GM18870 (cell line): Measurements from ENCODE around the gene USP37.
A peak's percentile ranks its signal among the peaks of the same experiment; 100 is the strongest.

Experiments used
- ATAC-seq: cut with Tn5 transposase; IDR thresholded peaks from one replicate; pipeline ENCODE4 v1.9.1; 2021; ENCODE audit warnings: moderate library complexity; ENCODE audit not compliant: unreplicated experiment

Gene USP37

DNA sequence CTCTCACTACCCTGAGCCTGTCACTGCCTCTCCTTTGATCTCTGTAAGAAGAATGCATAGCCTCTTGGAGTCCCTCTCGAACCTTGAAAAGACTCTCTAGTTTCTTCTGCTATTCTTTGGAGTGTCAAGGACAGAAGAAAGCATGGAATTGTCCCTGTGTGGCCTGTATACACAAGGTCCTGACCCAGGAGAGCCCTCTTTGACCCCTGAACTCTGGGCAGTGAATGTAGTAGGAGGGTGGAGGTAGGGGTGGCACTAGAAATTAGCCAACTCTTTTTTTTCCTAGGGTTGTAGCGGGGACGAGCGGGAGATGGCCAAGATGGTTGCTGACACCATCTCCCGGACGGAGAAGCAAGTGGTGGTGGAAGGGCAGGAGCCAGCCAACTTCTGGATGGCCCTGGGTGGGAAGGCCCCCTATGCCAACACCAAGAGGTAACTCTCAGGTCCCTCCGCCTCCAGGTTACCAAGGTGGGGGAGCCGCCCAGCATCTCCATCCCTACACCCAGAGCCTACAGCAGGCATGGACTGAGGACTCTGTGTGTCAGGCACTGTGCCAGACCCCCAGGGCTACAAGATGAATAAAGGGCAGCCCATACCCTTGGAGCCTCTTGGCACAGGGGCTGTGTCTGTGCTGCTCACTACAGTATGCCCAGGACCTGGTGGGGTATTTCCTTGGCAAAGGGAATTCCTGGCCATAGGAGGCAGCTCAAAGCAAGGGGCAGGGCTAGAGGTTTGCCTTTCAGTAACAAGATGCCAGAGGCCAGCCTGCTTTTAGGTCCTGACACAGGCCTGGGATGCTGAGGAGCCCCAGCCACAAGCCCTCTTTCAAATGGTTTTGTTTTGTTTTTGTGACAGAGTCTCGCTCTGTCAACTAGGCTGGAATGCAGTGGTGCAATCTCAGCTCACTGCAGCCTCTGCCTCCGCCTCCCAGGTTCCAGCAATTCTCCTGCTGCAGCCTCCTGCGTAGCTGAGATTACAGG lies 132.9 kb downstream of the USP37 start:
- no peak for ATAC-seq

DNA sequence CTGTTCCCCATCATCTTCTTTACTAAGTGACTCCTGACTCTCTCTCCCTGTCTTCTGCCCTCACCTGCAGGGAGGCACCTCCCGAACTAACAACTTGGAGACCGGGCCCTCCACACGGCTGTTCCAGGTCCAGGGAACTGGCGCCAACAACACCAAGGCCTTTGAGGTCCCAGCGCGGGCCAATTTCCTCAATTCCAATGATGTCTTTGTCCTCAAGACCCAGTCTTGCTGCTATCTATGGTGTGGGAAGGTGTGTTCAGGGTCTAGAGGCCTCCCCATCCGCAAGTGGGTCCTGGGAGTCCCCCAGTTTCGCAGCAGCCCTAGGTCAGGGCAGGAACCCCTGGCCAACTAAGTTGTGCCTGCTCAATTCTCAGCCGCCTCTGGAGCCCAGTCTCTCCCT lies 133.7 kb downstream of the USP37 start:
- ATAC-seq, result no peak

DNA sequence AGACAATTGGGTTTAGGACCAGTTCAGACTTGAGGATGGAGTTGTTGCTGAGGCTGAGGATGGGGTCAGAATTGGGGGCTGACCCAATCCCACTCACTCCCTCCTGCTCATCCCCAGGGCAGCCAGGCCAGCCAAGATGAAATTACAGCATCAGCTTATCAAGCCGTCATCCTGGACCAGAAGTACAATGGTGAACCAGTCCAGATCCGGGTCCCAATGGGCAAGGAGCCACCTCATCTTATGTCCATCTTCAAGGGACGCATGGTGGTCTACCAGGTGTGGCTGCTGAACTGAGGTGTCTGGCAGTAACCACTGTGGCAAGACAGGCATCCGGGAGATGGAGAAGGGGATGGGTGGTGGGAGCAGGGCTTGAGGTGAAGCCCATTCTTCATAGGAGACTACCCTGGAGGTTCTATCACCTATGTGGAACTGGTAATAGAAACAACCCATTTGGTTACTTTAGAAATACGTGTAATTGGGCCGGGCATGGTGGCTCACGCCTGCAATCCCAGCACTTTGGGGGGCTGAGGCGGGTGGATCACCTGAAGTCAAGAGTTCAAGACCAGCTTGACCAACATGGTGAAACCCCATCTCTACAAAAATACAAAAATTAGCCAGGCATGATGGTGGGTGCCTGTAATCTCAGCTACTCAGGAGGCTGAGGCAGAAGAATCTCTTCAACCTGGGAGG lies 135.3 kb downstream of the USP37 start:
- no peak for ATAC-seq

DNA sequence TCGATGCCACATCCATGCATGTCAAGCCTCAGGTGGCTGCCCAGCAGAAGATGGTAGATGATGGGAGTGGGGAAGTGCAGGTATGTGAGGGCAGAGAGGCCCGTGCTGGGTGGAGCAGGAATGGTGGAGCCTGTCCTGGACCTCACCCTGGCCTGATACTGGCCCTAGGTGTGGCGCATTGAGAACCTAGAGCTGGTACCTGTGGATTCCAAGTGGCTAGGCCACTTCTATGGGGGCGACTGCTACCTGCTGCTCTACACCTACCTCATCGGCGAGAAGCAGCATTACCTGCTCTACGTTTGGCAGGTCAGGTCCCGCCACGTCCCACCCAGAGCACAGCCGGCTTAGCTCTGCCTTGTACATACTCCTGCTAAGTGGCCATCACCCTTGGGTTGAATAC lies 136.3 kb downstream of the USP37 start:
- ATAC-seq, result no peak

DNA sequence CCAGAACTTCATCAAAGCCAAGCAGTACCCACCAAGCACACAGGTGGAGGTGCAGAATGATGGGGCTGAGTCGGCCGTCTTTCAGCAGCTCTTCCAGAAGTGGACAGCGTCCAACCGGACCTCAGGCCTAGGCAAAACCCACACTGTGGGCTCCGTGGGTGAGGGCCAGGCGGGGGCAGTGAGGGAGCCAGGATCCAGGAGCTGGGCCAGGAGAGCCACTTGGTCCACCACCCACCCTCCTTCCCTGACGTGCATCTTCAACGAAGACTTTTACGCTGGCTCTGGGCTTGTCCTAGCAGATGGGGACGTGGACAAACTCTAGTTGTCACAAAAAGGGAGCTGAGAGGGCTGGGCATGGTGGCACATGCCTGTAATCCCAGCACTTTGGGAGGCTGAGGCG lies 137.4 kb downstream of the USP37 start:
- ATAC-seq, result no peak

DNA sequence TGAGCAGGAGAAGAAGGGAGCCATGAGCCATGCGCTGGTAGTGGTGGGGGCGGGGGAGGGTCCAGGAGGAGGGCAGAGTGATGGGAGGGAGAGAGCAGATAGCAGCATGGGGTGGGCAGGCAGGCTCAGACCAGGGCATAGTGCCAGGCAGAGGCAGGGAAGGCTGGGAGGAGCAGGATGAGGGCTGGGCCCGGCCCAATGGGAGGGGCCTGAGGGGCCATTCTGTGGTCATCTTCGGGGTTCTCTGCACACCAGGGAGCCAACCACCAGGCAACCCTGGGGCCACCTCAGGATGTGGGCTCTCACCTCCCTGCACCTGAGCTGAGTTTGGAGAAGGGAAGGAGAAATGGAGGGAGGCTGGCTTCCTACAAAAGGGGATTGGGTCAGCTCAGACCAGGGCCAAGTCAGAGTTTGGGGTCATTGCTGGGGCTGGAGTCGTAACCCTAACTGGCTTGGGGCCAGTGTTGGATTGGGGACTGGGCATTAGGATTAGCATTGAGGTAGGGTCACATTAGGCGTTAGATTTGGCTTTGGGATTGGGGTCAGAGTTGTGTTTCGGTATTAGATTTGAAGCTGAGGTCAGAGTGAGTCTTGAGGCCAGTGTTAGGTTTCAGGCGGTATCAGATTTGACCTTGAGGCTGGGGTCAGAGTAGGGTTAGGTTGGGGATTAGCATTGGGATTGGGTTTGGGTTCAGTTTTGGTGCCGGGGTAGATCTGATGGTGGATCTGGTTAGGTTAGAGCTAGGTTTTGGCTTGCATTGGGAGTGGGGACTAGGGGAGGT lies 138.0 kb downstream of the USP37 start:
- no peak for ATAC-seq

DNA sequence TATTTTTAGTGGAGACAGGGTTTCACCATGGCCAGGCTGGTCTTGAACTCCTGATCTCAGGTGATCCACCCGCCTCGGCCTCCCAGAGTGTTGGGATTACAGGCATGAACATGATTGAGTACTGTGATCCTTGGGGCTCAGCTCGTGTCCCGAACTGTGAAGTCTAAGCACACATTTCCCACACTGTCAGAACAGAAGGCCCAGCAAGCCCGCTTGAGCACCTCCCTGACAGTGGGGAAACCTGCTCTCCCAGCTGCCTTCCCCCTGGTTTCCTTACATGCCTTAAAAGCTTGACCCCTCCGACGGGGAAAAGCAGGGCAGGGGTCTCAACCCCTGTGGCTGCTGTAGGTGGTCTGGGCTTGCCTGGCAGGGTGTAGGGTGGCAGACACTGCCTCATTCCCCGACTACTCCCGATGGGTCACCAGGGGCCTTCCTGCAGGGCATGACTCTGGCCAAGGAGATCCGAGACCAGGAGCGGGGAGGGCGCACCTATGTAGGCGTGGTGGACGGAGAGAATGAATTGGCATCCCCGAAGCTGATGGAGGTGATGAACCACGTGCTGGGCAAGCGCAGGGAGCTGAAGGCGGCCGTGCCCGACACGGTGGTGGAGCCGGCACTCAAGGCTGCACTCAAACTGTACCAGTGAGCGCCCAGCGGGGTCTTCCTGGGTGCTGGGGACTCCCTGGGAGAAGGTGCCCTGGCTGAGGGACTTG lies 139.1 kb downstream of the USP37 start:
- no peak for ATAC-seq

DNA sequence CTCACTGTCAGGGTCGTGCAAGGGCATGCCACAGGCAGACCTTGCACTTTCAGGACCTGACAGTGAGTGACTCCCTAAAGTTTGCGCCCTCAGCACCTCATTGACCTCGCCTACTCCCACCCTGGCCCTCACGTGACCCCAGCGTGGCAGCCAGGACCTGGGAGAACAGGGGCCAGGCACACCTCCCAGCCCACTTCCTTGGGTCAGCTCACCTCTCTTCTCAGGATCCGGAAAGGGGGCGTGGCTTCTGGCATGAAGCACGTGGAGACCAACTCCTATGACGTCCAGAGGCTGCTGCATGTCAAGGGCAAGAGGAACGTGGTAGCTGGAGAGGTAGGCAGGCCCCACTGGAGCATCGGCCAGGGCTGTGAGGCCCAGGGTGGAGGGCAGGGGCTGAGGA lies 140.4 kb downstream of the USP37 start:
- ATAC-seq, result no peak

DNA sequence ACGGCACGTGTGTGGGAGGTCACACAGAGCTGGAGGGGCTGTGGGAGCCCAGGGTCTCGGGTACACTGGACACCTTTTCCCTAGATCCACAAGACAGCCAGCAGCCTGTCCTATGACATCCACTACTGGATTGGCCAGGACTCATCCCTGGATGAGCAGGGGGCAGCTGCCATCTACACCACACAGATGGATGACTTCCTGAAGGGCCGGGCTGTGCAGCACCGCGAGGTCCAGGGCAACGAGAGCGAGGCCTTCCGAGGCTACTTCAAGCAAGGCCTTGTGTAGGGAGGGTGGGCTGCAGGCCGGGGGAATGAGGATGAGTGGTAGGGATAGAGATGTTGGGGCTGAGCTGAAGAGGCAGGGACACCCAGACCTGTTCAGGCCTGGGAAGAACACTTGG lies 142.6 kb downstream of the USP37 start:
- ATAC-seq, result no peak

DNA sequence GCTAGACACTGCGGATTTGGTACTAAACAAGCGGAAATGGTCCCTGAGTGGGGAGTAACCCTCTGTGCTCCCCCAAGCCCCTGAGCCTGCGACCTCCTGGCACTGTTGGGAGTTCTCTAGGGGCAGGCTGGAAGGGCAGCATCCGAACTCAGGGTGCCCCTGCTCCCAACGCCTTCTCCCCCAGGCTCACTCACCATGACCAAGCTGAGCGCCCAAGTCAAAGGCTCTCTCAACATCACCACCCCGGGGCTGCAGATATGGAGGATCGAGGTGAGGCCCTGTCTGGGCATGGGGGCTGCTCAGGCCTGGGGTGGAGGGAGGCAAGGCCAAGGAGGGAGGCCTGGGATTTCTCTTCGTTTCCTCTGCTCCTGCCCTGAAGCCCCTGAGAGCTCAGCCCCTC lies 144.6 kb downstream of the USP37 start:
- ATAC-seq, result no peak

DNA sequence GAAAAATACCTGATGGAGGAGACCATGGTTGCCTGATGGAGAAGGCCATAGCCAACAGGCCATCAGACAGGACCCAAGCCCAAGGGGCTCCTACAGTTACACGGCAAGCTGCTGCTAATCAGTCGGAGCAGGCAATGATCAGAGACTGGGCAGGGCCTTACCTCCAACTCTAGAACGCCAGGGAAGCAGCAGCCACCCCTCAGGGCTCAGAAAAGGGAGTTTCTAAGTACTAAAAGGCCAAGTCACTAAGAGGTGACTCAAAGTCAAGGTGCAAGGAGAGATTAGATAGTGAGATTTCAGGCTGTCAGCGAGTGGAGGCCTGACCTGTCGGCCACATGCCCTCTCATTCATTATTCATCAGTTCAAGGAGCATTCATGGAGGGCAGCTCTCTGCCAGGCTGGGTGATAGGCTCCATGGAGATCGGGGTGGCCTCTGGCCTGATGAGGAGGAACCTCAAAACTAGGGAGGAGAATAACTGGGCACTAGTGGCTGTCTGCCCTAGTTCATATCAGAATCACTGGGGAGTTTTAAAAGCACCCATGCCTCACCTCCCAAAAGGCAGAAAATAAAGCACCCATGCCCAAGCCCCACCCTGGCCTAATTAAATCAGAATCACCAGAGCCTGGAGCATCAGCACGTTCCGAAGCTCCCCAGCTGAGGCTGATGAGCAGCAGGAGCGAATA lies 145.6 kb downstream of the USP37 start:
- ATAC-seq, result no peak

DNA sequence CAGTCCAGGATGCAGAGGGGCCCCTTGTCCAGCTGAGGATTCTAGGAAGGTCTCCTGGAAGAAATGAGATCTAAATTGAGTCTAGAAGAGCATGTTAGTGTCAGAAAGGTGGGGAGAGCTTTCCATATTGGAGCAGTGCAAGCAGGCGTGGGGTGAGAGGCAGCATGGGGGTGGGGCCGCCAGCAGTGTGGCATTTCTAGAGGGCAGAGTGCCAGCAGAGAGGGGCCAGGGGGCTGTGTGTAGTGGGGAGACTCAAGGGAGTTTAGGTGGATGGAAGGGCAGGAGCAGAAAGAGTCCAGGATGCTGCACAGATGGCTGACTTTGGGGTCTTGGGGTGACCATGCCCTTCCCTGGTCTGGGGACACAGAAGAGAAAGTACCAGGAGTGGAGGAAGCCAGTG lies 147.1 kb downstream of the USP37 start:
- ATAC-seq, result no peak

DNA sequence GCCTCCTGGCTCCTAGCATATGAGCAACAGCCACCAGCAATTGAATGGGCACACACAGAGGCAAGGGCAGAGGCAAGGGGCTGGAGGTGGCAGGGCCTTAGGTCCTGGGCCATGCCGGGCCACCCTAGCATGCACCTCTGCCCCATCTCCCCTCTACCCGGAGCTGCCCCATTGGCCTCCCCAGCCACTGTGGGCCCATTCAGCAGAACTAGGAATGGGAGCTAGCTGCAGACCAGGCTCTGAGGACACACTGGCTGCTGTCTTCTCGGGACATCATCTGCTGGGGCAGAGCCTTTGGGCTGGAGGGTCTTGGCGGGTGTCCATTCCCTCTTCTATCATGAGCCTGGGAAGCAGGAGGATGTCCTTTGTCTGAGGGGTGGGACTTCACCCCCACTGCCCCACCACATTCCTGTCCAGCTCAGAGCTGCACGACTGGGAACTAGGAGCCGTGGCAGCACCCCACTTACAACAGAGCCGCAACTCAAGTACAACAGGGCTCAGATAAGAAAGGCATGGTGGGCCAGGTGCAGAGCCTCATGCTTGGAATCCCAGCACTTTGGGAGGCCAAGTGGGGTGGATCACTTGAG lies 148.4 kb downstream of the USP37 start:
- no peak for ATAC-seq

DNA sequence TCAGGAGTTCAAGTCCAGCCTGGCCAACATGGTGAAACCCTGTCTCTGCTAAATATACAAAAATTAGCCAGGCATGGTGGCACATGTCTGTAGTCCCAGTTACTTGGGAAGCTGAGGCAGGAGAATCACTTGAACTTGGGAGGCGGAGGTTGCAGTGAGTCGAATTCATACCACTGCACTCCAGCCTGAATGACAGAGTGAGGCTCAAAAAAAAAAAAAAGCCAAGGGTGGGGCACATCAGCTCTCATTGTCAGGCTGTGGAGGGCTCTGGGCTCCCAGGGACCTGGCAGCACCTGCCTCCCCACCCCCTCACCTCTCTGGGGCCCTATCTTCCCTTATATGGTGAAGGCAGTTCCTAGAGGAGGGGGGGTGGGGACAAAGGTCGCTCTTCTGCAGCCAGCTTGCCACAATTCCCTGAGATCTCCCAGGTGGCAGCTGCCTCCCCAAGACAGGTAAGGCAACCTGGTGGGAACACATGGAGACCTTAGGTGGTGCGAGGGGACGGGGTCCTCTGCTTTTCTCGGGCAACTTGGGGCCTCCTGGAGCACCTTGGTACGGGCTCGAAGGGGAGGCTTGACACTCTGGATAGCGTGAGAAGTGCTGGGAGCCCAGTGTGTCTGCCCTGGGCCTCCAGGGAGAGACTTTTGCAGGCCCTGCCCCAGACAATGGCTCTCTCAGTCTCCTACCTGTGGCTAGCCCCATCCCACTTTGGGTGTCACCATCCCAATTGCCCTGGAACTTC lies 149.3 kb downstream of the USP37 start, which contains the start of gene VIL1:
Gene VIL1 (plus strand): TSS at position 407 of the 742 bp plus-strand sequence. CDS start 4,656 bp downstream, outside the sequence.
- ATAC-seq, result no peak

DNA sequence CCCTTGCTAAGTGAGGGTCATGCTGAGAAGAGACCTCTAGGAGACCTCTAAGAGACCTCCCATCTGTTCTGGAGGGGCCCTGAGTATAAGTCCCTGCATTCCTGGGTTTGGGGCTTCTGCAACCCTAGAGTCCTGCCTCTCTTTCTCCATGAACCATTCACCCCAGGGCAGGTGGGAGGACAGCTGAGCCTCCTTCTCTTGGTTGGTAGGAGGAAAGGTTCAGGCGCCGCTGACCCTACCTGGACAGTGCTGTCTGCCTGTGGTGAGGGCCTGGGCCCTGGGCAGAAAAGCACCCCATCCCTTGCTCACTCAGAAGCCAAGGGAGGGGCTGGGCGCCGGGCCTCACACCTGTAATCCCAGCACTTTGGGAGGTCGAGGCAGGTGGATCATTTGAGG lies 149.8 kb downstream of the USP37 start:
- ATAC-seq, result no peak

DNA sequence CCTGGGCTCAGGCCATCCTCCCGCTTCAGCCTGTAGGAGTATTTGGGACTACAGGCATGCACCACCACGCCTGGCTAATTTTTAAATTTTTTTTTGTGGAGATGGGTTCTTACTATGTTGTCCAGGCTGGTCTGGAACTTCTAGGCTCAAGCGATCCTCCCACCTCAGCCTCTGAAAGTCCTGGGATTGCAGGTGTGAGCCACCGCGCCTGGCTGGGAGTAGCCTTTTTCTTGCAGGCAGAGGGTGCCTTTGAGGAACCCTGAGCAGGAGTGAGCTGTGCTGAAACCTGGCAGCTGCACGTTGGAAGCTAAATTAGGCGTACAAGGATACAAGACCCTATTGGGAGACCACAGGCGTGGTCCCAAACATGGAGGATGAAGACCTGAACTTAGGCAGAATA lies 160.4 kb downstream of the USP37 start:
- ATAC-seq, result no peak

DNA sequence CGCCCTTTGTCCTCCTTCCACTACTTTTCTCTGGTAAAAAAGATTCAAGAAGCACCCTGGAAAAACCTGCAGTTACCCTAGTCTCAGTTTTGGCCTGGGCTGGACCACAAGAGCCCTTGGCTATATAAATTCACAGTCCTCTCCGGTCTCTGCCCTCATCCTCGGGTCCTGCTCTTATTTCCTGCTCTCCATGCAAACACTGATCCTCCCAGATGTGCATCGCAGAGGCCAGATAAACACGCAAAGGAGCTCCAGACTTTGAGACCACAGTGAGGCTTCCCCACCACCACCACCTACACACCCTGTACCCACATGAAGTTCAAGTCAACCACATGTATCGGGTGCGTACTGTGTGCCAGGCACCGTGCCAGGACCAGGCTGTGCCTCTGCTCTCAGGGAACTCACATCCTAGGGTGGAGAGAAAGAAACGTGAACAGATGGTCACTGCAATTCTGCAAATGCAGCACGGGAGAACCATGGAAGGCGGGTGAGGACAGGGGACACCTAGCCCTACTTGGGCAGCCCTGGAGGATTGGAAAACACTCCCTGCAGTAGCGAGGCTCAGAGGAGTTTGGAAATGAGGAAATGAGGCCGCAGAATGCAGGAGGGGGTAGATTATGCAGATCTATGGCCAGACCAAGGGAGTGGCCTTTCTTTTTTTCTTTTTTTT lies 161.1 kb downstream of the USP37 start:
- ATAC-seq, result peak; percentile 6

DNA sequence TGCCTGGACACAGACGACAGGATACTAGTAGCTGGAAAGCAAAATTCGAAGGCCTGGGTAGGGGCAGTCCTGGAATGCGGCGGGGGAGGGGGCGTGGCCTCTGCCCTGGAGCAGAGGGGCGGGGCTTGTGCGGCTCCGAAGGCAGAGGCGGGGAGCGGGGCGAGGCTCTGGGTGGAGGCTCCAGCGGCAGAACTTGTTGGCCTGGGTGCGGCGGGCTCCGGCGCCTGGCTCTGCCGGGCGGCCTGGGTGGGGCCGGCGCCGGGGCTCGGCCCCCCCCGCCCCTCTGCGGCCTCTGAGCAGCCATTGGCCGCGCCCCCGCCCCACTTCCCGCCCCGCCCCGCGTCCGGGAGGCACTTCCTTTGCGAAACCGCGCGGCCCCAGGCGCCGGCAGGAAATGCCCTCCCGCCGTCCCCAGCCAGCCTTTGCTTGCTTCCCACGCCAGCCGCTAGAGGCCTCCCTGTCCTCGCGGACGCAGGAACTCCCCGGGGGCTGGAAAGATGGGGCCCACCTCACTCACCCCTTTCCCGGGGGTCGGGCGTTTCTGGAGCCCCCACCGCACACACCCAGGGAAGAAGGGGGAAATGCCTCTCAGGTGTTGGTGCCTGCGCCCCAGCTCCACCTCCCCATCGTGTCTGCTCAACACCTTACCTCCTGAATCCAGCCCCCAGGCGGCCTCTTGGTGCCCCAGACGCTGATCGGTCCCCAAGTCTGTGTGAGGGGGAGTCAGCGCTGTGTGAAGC lies 161.8 kb downstream of the USP37 start:
- ATAC-seq, result peak; percentile 55
